Mesendoderm (in vitro differentiated cells): ENCODE data around the gene AFF1.
"Not testable (repeated sequence)": the region's sequence is repeated elsewhere in the genome, so short reads cannot be mapped to it uniquely, and the experiment has no call there.

ENCODE experiments used
- DNase-seq: peaks from one replicate; pipeline ENCODE4 v3.0.0; 2013
- H2AK5ac ChIP-seq: 2 replicates; pipeline ENCODE4 v1.6.1; 2013; ENCODE audit warnings: low read length, inconsistent platforms
- H2BK120ac ChIP-seq: 2 replicates; pipeline ENCODE4 v1.6.1; 2013; ENCODE audit warnings: low read depth, mild to moderate bottlenecking, low read length, moderate library complexity, mixed read lengths
- H2BK15ac ChIP-seq: replicated peaks from 2 replicates; pipeline ENCODE4 v1.6.1; 2013; ENCODE audit warnings: low read depth, mild to moderate bottlenecking, moderate library complexity
- H2BK5ac ChIP-seq: 2 replicates; pipeline ENCODE4 v1.6.1; 2013; ENCODE audit warnings: low read length, inconsistent platforms
- H3K18ac ChIP-seq: 2 replicates; pipeline ENCODE4 v1.6.1; 2013; ENCODE audit warnings: mild to moderate bottlenecking, low read length, mixed read lengths
- H3K23ac ChIP-seq: one replicate; pipeline ENCODE4 v1.6.1; 2013; ENCODE audit warnings: low read length
- H3K27ac ChIP-seq: 2 replicates; pipeline ENCODE4 v1.5.1; 2013; ENCODE audit warnings: low read depth, mild to moderate bottlenecking, inconsistent platforms, low read length, moderate library complexity
- H3K27me3 ChIP-seq: 2 replicates; pipeline ENCODE4 v1.6.1; 2013; ENCODE audit warnings: low read length, control low read depth, mild to moderate bottlenecking, inconsistent platforms; ENCODE audit not compliant: insufficient read depth, poor library complexity
- H3K36me3 ChIP-seq: 2 replicates; pipeline ENCODE4 v1.6.1; 2013; ENCODE audit warnings: low read length, inconsistent platforms; ENCODE audit not compliant: control insufficient read depth, insufficient read depth
- H3K4ac ChIP-seq: one replicate; pipeline ENCODE4 v1.6.1; 2013; ENCODE audit warnings: low read depth, mild to moderate bottlenecking, low read length, moderate library complexity
- H3K4me1 ChIP-seq: 2 replicates; pipeline ENCODE4 v1.6.1; 2013; ENCODE audit warnings: low read depth, low read length, inconsistent platforms; ENCODE audit not compliant: control insufficient read depth
- H3K4me2 ChIP-seq: 2 replicates; pipeline ENCODE4 v1.6.1; 2013; ENCODE audit warnings: low read length
- H3K4me3 ChIP-seq: 2 replicates; pipeline ENCODE4 v1.5.1; 2013; ENCODE audit warnings: mild to moderate bottlenecking, low read length
- H3K56ac ChIP-seq: one replicate; pipeline ENCODE4 v1.6.1; 2013; ENCODE audit warnings: low read length
- H3K79me1 ChIP-seq: 2 replicates; pipeline ENCODE4 v1.6.1; 2013; ENCODE audit warnings: low read length, inconsistent platforms
- H3K79me2 ChIP-seq: 2 replicates; pipeline ENCODE4 v1.6.1; 2013; ENCODE audit warnings: mild to moderate bottlenecking, low read length; ENCODE audit not compliant: control insufficient read depth, insufficient read depth
- H3K9ac ChIP-seq: 2 replicates; pipeline ENCODE4 v1.6.1; 2013; ENCODE audit warnings: low read length, inconsistent platforms
- H4K5ac ChIP-seq: one replicate; pipeline ENCODE4 v1.6.1; 2013; ENCODE audit warnings: low read length
- H4K8ac ChIP-seq: one replicate; pipeline ENCODE4 v1.6.1; 2013; ENCODE audit warnings: low read depth, mild to moderate bottlenecking, control low read depth, low read length, moderate library complexity
- WGBS: extraction: QIAGEN DNeasy Blood & Tissue Kit; methylation state at CpG from one replicate; pipeline ENCODE4 v1.1.7; 2013; ENCODE audit warnings: low lambda C conversion rate, missing lambda C conversion rate; ENCODE audit not compliant: insufficient coverage; ENCODE audit errors: extremely low coverage; 5-methylcytosine and 5-hydroxymethylcytosine counted together

AFF1 gene

DNA sequence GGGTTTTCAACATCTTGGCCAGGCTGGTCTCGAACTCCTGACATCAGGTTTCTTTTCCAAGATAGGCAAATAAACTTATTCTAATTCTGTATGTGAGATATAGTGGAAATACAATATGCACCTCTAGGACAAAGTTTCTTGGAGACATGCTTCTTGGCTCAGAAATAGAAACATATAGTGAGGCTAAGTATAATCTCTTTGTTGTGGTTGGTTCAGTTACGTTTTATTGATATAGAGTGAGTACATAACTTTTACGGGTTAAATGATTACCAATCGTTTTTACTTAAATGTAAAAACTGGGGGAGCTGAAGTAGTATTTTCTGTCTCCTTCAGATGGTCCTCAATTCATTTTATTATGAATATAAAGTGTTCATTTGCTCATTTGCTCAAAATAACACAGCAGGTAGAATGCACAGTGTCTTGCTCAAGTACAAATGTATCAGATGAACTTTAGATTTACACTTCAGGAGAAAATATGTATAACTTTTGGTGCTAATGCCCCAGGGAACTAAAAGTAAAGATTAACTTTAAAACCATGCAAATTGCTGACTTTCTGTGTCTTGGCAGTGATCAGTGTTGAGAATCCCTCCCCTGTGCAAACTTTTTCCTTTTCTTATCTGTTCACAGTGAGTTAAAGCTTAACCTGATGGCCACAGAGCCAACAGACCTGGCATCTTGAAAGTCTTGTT, 77.6 kb downstream of the AFF1 start:
- Histone ChIP-seq H4K8ac (no peak overlapping the region), H3K36me3 (no peaks in the 10 kb centered on the region), H3K18ac (no peak overlapping the region), H3K23ac (no peak overlapping the region), H3K79me2 (peaks cover 68% of the 10 kb centered on the region), H2BK15ac (no peak overlapping the region), H3K79me1 (peaks cover 2% of the 10 kb centered on the region), H3K4me2 (no peak overlapping the region), H2AK5ac (no peak overlapping the region), H3K4ac (peak overlapping the region; percentile 36), H3K56ac (no peak overlapping the region), H2BK5ac (no peak overlapping the region), H3K27ac (no peak overlapping the region), H2BK120ac (no peak overlapping the region), H3K4me3 (no peak overlapping the region), H3K9ac (no peak overlapping the region), H4K5ac (no peak overlapping the region), H3K27me3 (no peaks in the 10 kb centered on the region), H3K4me1 (peaks cover 13% of the 10 kb centered on the region)
- 100% methylated on average over 2 of the region's 4 CpGs for WGBS
- no peak for DNase-seq

DNA sequence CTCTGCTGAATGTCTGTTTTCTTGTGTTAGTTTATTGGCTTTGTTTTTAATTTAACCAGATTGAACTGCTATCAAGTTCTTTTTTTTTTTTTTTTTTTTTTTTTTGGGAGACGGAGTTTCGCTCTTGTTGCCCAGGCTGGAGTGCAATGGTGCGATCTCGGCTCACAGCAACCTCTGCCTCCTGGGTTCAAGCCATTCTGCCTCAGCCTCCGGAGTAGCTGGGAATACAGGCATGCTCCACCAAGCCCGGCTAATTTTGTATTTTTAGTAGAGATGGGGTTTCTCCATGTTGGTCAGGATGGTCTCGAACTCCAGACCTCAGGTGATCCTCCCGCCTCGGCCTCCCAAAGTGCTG, 78.1 kb downstream of the AFF1 start:
- H3K56ac ChIP-seq, H3K23ac ChIP-seq, DNase-seq, H3K36me3 ChIP-seq, H4K8ac ChIP-seq, H3K27me3 ChIP-seq, H3K27ac ChIP-seq, H4K5ac ChIP-seq, H3K4me2 ChIP-seq, H2AK5ac ChIP-seq, H2BK5ac ChIP-seq, H3K4me3 ChIP-seq, H3K79me1 ChIP-seq, H2BK120ac ChIP-seq, H2BK15ac ChIP-seq, H3K9ac ChIP-seq, H3K4ac ChIP-seq: not testable (repeated sequence)
- Histone ChIP-seq H3K79me2 (peaks cover 67% of the 10 kb centered on the region), H3K18ac (peak overlapping the region; percentile 68), H3K4me1 (peaks cover 16% of the 10 kb centered on the region)
- WGBS = no CpG with 5 or more reads among the region's 9 CpGs

DNA sequence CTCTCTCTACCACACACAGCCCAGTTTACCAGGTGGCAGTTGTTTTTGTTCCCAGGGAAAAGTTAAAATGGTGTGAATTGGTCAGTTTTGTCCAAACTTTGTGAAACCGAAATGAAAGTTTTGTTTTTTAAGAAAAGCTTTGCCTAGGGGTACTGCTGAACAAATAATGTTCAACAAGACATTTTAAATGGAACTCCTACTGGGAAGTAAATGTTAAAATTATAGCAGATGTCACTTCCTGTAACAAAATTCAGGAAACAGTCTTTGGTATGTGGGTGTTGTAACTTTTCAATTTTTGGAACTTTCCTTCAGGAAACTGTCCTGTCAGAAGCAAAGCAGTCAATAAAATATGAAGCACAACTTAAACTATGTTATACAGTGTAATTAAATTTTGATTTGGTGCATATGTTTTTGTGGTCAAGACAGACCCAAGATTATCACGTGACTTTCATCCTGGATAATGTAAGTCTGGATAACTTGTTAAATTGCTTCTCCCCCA, 79.5 kb downstream of the AFF1 start:
- H2AK5ac ChIP-seq = no peak overlapping the region
- H3K4me3 ChIP-seq = no peak overlapping the region
- H3K79me2 ChIP-seq = peaks cover 65% of the 10 kb centered on the region

DNA sequence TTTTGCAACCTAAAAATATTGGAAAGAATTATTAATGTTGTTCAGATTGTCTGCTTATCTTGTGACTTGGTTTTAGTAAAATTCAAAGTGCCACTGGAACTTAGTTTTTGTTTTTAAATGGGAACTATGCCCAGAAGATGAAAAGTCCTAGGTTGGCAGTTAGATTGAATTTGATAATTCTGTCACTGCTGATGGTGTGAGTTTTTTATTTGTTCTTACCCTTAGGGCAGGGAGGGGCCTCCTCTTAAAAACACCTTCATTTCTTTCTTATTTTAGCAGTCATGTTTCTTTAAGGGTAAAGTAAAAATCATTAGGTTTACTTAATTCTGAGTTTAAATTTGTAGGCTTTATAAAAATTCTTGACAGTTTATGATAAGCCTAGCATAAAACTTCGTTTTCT, 80.6 kb downstream of the AFF1 start:
- no peak overlapping the region for H2BK120ac ChIP-seq
- H2AK5ac ChIP-seq = no peak overlapping the region
- no peak overlapping the region for H3K27ac ChIP-seq
- H3K36me3 ChIP-seq = no peaks in the 10 kb centered on the region
- no peak overlapping the region for H4K5ac ChIP-seq
- no peak overlapping the region for H3K4ac ChIP-seq
- peaks cover 21% of the 10 kb centered on the region for H3K4me1 ChIP-seq
- DNase-seq = no peak
- H3K56ac ChIP-seq = no peak overlapping the region
- H3K79me2 ChIP-seq = peaks cover 63% of the 10 kb centered on the region
- H4K8ac ChIP-seq = no peak overlapping the region
- H3K4me2 ChIP-seq = no peak overlapping the region
- no peak overlapping the region for H3K18ac ChIP-seq
- no peak overlapping the region for H3K4me3 ChIP-seq
- WGBS = no CpG with 5 or more reads among the region's 1 CpG
- peaks cover 4% of the 10 kb centered on the region for H3K79me1 ChIP-seq
- no peak overlapping the region for H3K23ac ChIP-seq
- no peaks in the 10 kb centered on the region for H3K27me3 ChIP-seq
- no peak overlapping the region for H2BK5ac ChIP-seq
- H2BK15ac ChIP-seq = no peak overlapping the region
- H3K9ac ChIP-seq = no peak overlapping the region

More for the DNA sequence above, 79.5 kb downstream of the AFF1 start:
- H4K8ac ChIP-seq = no peak overlapping the region
- H3K56ac ChIP-seq = no peak overlapping the region
- no peak for DNase-seq
- peak overlapping the region; percentile 90 for H3K18ac ChIP-seq
- H2BK120ac ChIP-seq = no peak overlapping the region
- no peak overlapping the region for H4K5ac ChIP-seq
- H2BK5ac ChIP-seq = no peak overlapping the region
- peaks cover 6% of the 10 kb centered on the region for H3K79me1 ChIP-seq
- peak overlapping the region; percentile 16 for H3K4ac ChIP-seq
- H3K27ac ChIP-seq = no peak overlapping the region
- H2BK15ac ChIP-seq = no peak overlapping the region
- no peak overlapping the region for H3K9ac ChIP-seq
- peaks cover 20% of the 10 kb centered on the region for H3K4me1 ChIP-seq
- WGBS = no CpG with 5 or more reads among the region's 2 CpGs
- no peak overlapping the region for H3K23ac ChIP-seq
- no peaks in the 10 kb centered on the region for H3K36me3 ChIP-seq
- no peak overlapping the region for H3K4me2 ChIP-seq
- H3K27me3 ChIP-seq = no peaks in the 10 kb centered on the region

DNA sequence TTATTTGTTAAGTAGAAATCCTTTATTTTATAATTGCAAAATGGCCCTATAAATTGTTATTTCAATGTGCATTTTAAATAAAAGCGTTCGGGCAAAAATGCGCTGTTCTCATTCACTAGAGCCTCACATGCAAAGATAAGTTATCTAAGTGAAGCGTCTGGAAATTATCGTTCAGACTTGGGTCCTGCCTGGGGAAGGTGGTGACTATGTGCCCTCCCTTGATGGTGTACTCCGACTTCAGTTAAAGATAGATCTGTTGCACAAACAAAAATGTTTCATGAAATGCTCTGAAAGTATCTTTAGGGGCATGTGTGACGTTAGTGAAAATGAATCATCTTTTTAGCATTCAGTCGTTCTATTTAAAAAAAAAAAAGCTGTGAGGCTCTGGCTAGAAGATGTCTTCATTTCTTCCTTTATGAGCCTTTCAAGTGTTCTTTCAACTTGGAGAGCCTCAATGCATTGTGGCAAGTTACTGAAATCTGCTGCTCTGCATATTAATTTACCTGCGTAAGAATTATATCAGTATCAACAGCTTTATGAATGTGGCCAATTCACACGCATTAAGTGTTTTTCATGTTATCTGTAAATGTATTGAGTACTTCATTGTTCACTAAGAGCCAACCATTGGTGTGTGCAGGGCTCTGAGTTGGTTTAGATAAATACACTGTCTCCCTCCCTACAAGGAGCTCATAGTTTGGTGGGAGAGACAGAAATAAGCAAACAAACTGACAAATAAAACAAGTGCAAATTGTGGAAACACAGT, 83.0 kb downstream of the AFF1 start:
- no peak overlapping the region for H3K9ac ChIP-seq
- no peak overlapping the region for H3K56ac ChIP-seq
- no peak overlapping the region for H2BK5ac ChIP-seq
- DNase-seq = no peak
- H2AK5ac ChIP-seq = no peak overlapping the region
- H3K36me3 ChIP-seq = no peaks in the 10 kb centered on the region
- H3K23ac ChIP-seq = no peak overlapping the region
- H3K27me3 ChIP-seq = no peaks in the 10 kb centered on the region
- H2BK120ac ChIP-seq = no peak overlapping the region
- peak overlapping the region; percentile 47 for H3K18ac ChIP-seq
- no peak overlapping the region for H4K5ac ChIP-seq
- H3K4me3 ChIP-seq = no peak overlapping the region
- no peak overlapping the region for H3K4me2 ChIP-seq
- peak overlapping the region; percentile 28 for H4K8ac ChIP-seq
- no peak overlapping the region for H3K27ac ChIP-seq
- no CpG with 5 or more reads among the region's 10 CpGs for WGBS
- peaks cover 4% of the 10 kb centered on the region for H3K79me1 ChIP-seq
- H3K4me1 ChIP-seq = peaks cover 20% of the 10 kb centered on the region
- H3K4ac ChIP-seq = no peak overlapping the region
- H3K79me2 ChIP-seq = peaks cover 61% of the 10 kb centered on the region
- H2BK15ac ChIP-seq = no peak overlapping the region
